GM19468 (cell line): ENCODE results near the gene DNAJB1.

Experiments
- ATAC-seq: cut with Tn5 transposase; IDR thresholded peaks from one replicate; pipeline ENCODE4 v1.9.1; 2021; ENCODE audit warnings: mild to moderate bottlenecking, moderate library complexity, moderate number of reproducible peaks; ENCODE audit not compliant: unreplicated experiment; ENCODE audit errors: extremely low read depth

The DNAJB1 gene

DNA sequence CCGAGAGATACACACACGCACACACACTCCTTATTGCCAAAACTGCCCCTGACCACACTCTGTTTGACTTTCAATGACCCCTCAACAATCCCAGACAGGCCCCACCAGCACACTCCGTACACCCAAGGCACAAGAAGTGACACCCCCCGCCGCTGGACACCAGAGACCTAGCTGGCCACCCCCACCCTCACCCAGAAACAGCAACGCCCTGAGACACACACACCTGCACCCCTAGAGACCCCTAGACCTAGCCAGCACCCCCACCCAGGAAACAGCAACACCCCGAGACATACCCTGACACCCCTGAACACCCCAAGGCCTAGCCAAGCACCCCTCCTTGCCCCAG lies 41.9 kb downstream of the DNAJB1 start:
- no peak for ATAC-seq

DNA sequence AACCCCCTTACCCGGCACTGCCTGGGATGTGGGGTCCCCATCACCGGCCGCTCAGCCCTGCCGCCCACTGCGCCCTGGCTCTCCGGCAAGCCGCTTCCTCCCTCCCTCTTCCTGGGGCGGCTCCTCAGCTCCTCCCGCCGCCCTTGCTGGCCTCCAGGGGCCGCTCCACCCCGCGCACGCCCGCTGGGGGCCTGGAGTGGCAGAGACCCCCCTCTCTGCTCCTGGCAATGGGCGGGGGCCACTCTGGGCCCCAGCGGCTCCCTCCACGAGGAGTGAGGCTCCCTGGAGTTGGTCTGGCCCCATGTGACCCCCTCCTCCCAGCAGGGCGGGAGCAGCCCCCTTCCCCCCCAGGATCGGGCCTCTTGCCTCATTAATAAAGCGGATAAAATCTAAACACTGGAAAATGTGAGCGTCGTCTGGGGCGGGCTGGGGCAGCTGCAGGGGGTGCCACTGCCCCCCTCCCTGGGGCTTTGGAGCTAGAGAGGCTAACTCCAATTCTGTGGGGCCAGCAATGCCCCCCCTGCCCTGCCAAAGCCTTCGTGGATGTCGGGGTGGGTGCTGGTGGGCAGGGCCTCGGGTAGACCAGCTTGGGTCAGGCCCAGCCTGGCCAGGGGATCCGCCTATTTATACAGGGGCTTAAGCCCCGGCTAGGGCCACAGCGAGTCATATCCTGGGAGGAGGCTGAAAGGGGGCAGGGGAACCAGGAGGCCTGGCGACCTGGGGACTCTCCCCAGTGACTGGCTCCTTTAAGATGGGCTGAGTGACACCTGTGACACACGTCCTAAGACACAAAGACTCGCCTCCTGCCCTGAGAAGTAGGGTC lies 42.7 kb downstream of the DNAJB1 start, which contains the start of gene PTGER1:
Gene PTGER1, minus strand, starts transcription at position 104 of the 823 bp plus-strand sequence. CDS start 1,034 bp downstream, outside the sequence.
- ATAC-seq: no peak

DNA sequence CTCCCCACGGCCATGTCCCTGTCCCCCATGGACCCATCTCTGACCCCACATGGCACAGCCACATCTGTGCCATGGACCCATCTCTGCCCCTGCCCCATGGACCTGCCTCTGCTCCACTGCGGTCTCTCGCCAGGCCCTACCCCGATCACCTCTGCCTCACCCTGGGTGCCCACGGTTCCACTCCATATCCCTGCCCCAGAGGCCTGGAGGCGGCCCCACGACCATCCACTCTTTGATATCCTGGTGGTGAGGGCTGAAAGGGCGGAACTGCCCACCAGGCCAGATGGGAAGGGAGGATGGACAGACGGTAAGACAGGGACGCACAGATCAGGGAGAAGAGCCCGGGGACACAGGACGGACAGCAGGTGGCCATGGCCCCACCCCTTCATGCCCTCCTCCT lies 43.4 kb downstream of the DNAJB1 start:
- ATAC-seq: no peak

DNA sequence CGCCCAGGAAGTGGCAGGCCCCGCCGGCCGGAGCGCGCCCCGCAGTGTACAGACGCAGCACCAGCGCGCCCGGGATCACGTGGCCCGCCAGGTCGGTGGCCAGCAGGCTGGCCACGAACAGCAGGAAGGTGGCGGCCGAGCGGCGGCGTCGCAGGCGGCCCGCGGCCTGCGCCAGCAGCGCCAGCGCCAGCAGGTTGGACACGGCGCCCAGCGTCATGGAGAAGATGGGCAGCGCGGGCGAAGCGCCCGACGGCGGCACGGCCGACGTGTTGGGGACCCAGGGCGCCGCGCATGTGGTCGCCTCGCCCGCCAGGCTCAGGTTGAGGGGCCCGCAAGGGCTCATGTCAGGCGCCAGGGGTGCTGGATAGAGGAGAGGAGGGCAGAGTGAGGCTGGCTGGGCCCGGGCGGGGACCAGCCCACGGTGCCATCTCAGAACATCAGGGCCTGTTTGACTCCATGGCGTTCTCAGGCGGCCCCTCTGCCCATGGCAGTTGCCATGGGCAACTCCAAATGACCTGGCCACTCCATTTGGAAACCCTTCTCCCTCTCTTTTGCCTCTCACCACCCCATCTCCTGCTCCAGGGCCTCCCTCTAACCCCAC lies 44.1 kb downstream of the DNAJB1 start:
- ATAC-seq: no peak

DNA sequence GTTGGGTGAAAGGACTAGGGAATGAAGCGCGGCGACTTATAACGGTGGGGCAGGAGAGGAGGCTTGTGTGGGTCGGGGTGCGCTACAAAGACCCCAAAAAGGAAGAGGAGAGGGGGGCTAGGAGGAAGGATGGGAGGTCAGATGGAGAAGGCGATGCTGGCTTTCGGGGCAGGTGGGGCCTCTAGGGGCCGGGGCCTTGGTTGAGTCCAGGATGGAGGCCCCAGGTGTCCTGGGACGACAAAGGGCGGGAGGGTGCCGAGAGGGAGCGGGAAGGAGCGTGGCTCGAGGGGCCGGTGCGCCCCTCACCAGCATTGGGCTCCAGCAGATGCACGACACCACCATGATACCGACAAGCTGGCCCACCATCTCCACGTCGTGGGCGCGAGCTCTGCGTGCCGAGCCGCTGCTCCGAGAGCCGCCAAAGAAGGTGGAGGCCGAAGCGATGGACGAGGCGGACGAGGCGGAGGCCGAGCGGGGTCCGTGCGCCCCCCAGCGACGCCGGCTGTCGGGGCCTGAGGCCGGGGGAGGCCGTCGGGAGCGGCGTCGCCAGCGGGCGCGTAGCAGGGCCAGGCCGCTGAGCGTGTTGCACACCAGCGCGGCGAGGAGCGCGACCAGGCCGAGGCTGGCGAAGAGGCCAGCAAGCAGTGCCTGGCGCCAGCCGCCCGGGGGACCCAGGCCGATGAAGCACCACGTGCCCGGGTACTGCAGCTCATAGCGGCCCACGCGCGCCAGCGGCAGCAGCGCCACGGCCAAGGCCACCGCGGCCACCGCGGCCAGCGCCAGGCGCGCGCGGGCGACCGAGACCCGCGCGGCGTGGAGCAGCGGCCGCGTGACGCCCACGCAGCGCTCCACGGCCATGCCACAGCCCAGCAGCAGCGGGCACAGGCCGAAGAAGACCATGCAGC lies 44.9 kb downstream of the DNAJB1 start:
- no peak for ATAC-seq

DNA sequence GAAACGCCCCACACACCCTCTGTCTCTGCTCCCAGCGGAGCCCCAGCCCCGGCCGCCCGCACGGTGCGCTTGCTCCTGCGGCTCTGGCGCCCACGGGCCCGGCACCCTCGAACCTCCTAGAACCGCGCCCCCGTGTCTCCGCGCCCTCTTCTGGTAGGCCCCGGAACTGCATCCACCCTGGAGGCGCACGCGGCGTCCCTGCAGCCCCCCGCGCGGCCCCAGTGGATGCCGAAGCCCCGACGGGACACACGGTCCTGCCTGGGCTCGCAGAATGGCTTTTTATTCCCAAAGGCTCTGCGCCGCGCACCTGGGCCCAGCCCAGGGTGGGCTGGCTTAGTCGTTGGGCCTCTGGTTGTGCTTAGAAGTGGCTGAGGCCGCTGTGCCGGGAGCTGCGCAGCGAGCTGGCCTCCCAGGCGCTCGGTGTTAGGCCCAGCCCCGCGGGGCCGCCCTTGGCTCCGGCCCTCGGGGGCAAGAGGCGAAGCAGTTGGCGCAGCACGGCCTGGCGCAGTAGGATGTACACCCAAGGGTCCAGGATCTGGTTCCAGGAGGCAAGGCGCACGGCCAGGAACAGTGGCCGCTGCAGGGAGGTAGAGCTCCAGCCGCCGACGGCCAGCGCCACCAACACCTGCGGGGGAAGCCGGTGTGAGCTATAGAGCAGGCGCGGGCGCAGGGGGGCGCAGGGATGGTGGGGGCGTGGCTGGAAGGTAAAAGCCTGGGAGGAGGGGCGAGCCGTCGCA lies 45.8 kb downstream of the DNAJB1 start:
- ATAC-seq: no peak

DNA sequence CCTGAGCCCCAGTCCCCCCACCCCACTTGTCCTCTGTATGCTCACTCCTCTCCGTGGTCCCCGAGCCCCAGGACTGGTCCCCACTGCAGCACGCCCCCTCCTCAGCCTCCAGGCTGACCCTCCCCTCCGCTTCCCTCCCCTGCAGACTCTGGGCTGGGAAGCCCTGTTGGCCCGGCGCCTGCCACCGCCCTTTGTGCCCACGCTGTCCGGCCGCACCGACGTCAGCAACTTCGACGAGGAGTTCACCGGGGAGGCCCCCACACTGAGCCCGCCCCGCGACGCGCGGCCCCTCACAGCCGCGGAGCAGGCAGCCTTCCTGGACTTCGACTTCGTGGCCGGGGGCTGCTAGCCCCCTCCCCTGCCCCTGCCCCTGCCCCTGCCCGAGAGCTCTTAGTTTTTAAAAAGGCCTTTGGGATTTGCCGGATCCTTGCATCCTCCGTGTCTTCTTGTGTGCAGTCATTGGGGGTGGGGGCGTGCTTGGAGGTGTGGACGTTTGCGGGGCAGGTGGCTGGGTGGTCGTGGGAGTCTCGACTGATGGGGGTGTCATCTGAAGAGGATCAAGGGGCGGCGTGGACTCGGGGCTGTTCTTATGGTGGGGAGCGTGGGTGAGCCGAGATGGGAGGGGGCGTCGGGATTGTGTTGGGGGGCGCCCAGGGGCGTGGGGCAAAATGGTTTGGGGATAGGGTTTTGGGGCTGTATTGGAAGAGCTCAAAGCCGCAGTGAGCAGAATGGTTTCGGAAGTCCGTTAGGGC lies 46.6 kb downstream of the DNAJB1 start:
- ATAC-seq: no peak

DNA sequence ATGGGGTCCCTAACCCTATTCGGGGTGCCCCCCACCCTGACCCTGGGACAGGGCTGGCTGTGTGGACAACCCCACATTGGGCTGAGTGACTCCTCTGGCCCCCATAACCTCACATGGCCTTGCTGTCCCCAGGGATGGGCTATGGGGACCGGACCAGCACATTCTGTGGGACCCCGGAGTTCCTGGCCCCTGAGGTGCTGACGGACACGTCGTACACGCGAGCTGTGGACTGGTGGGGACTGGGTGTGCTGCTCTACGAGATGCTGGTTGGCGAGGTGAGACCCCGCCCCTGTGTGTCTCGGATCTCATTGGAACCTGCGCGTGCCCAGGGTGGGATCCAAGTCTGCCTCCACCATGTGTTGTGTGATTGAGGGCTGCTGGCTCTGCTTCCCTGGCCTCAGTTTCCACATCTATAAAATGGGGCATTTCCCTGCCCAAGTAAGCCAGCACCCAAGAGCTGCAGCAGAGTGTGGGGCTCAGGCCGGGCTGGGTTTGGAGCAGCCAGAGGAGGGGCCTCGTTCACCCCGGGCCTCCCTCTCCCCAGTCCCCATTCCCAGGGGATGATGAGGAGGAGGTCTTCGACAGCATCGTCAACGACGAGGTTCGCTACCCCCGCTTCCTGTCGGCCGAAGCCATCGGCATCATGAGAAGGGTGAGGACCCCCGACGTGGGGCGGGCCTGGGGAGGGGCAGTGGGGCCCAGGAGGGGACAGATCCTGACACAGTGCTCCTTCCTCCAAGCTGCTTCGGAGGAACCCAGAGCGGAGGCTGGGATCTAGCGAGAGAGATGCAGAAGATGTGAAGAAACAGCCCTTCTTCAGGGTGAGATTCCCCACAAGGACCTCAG lies 47.9 kb downstream of the DNAJB1 start:
- no peak for ATAC-seq

DNA sequence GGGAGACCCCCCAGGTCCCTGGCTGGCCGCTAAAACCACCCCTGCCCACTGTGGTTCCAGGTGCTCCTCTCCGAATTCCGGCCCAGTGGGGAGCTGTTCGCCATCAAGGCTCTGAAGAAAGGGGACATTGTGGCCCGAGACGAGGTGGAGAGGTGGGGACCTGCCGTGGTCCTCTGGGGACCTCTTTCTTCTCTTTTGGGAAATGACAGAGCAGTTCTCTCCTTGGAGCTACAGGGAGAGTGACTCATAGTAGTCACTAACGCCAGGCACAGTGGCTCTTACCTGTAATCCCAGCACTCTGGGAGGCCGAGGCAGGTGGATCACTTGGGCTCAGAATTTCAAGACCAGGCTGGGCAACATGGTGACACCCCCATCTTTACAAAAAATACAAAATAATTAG lies 50.4 kb downstream of the DNAJB1 start:
- ATAC-seq: no peak

DNA sequence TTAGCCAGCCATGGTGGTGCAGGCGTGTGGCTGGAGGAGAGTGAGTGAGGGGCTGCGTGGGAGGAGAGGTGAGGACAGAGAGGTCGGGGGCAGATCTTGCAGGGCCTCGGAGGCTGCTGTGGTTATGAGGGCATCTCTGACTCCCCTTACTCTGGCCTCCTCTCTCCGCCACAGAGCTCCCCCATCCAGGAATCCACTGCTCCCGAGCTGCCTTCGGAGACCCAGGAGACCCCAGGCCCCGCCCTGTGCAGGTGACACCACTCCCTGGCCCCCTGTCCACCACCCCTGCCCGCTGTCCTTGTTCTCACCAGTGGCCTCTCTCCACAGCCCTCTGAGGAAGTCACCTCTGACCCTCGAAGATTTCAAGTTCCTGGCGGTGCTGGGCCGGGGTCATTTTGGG lies 50.8 kb downstream of the DNAJB1 start:
- ATAC-seq: no peak
